EH (cell line): ENCODE data around the gene ZCCHC24.
A peak's percentile ranks its signal among the peaks of the same experiment; 100 is the strongest.

Source experiments
- DNase-seq: peaks from one replicate; pipeline ENCODE4 v3.0.0-alpha.2; 2015; ENCODE audit warnings: low read depth

The ZCCHC24 gene

GRCh38 chr10:79384773-79385391 lies 60.5 kb downstream of the ZCCHC24 start:
- DNase-seq, result no peak

DNA sequence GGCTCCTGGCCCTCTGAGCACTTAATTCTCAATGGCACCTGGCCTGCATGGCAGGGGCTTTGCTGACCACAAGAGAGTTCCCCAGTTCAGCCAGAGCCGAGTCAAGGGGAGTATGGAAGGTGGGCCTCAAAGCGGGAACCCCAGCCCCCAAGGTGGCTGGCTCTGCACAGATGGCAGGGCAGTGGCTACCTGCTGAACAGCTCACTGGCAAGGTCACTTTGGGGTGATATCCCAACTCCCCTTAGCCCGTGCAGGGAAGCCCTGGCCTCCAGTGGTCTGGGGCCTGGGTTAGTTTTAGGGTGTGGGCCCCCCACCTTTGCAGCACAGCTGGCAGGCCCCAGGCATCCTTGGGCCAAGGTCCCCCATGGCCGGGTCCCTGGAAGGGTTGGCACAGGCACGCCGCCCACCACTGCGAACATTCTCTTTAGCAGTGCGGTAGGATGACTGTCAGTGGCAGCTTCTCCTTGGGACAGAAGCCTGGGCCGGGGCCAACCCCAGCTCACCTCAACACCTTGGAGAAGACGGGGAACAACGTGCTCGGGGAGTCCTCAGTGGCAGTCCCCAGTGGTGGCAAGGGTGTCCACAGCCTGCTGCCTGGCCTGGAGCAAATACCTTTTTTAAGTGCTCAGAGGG lies 61.3 kb downstream of the ZCCHC24 start:
- no peak for DNase-seq

DNA sequence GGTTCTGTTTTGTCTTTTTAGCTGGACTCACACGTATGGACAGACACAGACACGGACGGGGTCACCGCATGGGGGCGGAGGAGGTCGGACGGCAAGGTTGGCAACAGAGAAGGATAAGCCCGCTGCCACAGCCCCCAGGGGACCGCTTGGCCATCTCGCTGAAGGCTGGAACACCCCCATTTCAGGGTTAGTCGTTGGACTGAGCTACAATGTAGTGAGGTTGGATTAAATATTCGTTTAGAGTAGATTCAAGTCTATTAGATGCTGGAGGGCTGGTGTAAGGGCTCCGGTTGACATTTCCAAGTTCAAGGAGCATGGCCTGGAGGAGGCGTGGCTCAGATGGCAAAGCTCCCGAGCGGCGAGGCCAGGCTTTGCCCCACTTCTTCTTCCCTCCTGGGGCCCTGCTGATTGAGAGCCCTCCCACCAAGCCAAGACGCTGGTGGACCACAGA lies 62.9 kb downstream of the ZCCHC24 start:
- no peak for DNase-seq

DNA sequence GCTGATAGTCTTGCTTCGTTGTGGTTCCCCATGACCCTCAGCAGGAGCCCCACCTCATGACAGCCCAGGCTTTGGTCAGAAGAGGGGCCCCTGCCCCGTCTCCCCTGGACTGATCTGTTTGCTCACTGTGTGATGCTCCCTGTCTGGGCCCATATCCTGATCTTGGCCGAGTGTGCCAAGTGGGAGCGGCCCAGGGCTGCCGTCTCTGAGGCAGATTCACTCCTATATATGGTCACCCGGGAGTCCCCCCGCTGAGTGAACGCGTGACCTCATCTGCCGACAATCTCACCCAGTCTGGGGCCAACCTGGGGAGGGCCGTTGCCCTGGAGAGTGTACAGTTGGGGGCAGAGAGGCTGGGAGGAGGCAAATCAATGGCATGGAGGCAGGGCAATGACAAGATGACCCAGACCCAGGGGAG lies 63.6 kb downstream of the ZCCHC24 start:
- peak; percentile 96 for DNase-seq

DNA sequence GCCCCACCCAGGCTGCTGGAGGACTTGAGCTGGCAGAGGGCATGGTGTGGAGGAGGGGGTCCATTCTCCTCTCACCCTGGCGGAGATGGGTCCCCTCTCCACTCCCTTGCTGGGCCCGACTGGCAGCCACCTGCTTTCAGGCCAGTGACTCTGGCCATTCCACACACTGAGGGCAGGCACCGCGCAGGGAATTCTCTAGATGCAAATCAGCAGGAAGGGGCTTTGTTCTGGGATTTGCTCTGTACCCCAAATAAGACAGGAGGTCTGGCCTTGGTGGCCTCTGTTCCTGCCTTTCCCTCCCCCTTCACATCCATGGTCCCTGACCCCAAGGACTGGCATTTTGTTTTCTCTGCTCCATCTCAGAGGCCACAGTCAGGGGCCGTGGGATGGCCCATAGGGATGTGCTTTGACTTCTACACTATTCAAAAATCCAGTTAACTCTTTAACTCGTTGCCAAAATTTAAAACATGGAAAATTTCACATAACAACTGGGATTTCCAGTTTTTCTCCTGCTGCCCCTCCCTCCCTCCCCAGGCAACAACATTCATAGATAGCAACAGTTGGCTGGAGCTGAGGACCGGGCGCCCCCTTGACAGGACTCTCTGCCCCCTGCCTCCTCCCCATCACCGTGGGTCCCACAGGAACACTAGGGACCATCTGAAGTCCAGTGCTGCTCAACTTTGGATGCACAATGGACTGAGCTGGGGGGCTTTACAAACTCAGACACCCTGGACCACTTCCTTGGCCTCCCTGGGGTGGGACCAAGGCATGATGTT lies 64.3 kb downstream of the ZCCHC24 start:
- no peak for DNase-seq

GRCh38 chr10:79380125-79380945 lies 65.1 kb downstream of the ZCCHC24 start:
- peak; percentile 86 for DNase-seq

DNA sequence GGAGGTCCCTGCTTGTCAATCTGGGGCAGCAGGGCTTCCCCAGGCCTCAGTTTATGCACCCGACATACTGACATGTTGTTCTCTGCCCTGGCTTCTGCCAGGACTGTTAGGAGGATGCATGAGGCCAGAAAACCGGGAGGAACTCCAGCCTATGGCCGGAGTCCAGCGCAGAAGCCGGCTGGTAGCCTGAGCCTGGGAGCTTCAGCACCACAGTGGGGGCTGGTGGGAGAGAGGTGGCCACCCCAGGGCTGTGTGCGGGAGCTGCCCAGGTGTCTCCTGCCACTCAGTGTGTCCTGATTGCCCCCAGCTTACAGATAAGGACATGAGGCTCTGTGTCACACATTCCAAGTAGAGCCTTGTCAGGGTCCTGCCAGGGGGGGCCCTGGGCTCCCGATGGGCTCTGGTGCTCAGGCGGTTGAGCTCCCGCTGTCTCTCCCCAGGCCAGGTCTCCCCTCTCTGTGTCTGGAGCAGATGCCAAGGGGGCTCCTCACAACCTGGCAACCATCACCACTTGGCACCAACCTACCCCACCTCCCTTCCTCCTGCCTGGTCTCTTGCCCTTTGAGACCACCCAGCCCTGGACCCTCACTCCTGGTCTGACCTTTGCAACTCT lies 65.8 kb downstream of the ZCCHC24 start:
- DNase-seq, result peak; percentile 40

DNA sequence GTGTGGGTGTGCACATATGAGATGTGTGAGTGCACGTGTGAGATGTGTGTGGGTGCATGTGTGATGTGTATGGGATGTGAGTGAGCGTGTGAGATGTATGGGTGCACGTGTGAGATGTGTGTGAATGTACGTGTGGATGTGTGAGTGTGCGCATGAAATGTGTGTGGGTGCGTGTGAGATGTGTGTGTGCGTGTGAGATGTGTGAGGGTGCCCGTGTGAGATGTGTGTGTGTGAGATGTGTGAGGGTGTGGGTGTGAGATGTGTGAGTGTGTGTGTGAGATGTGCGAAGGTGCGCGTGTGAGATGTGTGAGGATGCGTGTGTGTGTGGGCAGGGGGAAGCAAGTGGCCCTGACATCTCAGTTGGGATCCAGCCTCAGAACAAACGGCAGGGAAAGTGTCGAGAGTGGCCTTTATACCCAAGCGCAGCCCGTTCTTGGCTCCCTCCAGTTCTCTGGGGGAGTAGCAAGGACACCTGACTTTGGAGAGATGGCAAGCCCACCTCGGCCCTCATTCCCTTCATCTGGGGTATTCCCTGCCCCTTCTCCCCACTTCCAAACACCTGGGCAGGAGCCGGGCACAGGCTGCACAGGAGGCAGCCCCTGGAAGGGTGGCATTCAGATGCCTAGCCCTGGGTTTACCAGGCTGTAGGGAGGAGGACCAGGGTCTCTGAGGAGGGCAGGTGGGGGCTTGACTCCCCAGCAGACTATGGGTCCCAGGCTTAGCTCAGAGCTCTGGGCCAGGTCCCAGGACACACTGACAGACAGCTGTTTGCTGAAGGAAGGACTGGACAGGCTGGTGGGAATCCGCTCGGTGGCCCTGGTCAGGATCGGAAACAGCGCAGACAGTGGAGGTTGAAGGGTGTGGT lies 66.5 kb downstream of the ZCCHC24 start:
- no peak for DNase-seq

- no peak for DNase-seq
Measured at GRCh38 chr10:79378383-79378646, 67.1 kb downstream of the ZCCHC24 start.

GRCh38 chr10:79377557-79378382 lies 67.7 kb downstream of the ZCCHC24 start:
- no peak for DNase-seq

- DNase-seq, result no peak
Measured at GRCh38 chr10:79376751-79377556, 68.5 kb downstream of the ZCCHC24 start.

GRCh38 chr10:79376078-79376628 lies 69.3 kb downstream of the ZCCHC24 start:
- DNase-seq, result no peak

DNA sequence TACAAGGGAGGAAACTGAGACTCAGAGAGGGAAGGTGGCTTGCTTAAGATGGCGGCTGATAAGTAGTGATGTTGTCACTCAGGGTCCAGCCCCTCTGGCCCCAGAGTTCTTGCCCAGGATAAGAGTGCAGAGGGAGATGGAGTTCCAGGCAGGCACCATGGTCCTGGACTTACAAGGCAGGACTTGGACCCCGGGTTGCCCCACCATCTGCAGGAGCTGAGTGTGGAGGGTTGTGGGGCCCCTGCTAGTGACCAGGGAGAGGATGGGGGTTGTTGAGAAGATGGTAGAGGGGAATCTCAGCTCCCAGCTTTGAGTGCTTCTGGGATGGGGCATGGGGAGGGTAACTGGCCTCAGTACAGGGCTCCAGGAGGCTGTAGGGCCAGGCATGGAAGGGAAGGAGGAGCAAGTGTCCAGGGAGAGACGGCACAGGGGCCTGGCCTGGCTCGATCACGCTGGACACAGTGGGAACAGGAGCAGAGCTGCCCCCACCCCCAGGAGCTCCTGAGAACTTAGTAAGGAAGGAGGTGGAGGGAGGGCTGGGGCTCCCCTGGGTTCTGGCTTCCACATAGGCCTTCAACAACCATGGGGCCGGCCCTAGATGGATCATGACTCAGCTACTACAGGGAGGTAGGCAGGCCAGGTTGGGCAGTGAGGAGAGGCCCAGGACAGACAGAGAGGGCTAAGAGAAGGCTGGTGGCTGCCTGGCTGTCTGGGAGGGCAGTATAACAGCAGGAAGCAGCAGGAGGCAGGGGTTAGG lies 69.9 kb downstream of the ZCCHC24 start:
- peak; percentile 69 for DNase-seq

- DNase-seq, result peak; percentile 80
Measured at GRCh38 chr10:79374312-79375191, 70.9 kb downstream of the ZCCHC24 start.

GRCh38 chr10:79372871-79373270 lies 72.6 kb downstream of the ZCCHC24 start:
- DNase-seq, result no peak

DNA sequence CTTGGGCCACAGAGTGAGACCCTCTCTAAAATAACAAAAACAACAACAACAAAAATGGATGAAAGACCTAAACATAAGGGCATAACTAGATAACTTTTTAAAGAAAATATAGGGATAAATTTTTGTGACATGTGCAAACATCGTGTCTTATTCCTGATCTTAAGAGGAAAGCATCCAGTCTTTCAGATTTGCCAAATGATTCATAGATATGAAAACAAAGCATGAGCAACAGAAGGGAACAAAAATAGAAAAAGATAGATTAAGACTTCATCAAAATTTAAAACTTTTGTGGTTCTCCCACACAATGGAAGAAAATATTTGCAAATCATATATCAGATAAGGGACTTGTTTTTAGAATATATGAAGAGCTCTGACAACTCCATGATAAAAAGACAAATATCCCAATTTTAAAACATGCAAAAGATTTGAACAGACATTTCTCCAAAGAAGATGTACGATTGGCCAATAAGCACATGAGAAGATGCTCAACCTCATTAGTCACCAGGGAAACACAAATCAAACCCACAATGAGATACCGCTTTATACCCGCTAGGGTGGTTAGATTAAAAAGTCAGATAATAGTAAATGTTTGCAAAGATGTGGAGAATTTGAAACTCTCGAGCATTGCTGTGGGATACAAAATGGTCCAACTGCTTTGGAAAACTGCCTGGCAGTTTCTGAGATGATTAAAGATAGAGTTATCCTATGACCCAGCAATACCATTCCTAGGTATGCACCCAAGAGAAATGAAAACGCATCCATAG lies 77.8 kb downstream of the ZCCHC24 start:
- peak; percentile 93 for DNase-seq
